H1 (cell line): Measurements from ENCODE around the gene NLRP3. TPM values are rescaled to one million over a fixed set of nuclear protein-coding genes. Genes with fewer than 3 reads are reported as not detected.

Source experiments
- CTCF ChIA-PET: fragments of 300-600 bp; sonication (Branson Sonifier 250); formaldehyde crosslinking; loops from one replicate; lab custom pipeline; 2021; ENCODE audit not compliant: partially characterized antibody; lab: Charles Lee
- POLR2A ChIA-PET: fragments of 300-600 bp; sonication (Branson Sonifier 250); formaldehyde crosslinking; loops from one replicate; lab custom pipeline; 2021; ENCODE audit warnings: inconsistent platforms; ENCODE audit not compliant: partially characterized antibody; lab: Charles Lee
- DNase-seq, 2 experiments: peaks; one replicate each; pipeline versions ENCODE4 v3.0.0 to v3.0.0-alpha.2; 2010 to 2022; ENCODE audit warnings: low spot score in 2 of 2, low read depth in 1 of 2, mixed read lengths in 1 of 2
- FAIRE-seq: peaks from 2 replicates; lab custom pipeline; 2011; peaks lifted over from hg19 to GRCh38; lab: Jason Lieb, UNC
- H2AFZ ChIP-seq: 2 replicates; pipeline ENCODE4 v1.8.1; 2012; ENCODE audit warnings: low read length, inconsistent platforms
- H2AK5ac ChIP-seq: 2 replicates; pipeline ENCODE4 v1.6.1; 2013; ENCODE audit warnings: low read depth, low read length
- H2BK120ac ChIP-seq: replicated peaks from 2 replicates; pipeline ENCODE3; 2013; ENCODE audit warnings: low read depth, low read length, inconsistent platforms
- H2BK12ac ChIP-seq: 2 replicates; pipeline ENCODE4 v1.6.1; 2013; ENCODE audit warnings: low read depth, low read length
- H2BK15ac ChIP-seq: 2 replicates; pipeline ENCODE4 v1.6.1; 2013; ENCODE audit warnings: low read length
- H2BK20ac ChIP-seq: 2 replicates; pipeline ENCODE4 v1.6.1; 2013; ENCODE audit warnings: low read length
- H2BK5ac ChIP-seq: 2 replicates; pipeline ENCODE4 v1.6.1; 2013; ENCODE audit warnings: low read depth, low read length
- H3K14ac ChIP-seq: 2 replicates; pipeline ENCODE4 v1.6.1; 2013; ENCODE audit warnings: inconsistent platforms; ENCODE audit not compliant: insufficient read length
- H3K18ac ChIP-seq: 2 replicates; pipeline ENCODE4 v1.6.1; 2013; ENCODE audit warnings: low read length; ENCODE audit errors: extremely low read depth
- H3K23ac ChIP-seq: 2 replicates; pipeline ENCODE4 v1.6.1; 2013; ENCODE audit warnings: inconsistent platforms; ENCODE audit not compliant: insufficient read length
- H3K23me2 ChIP-seq: 2 replicates; pipeline ENCODE4 v1.6.1; 2013; ENCODE audit warnings: low read depth, low read length
- H3K27ac ChIP-seq: 2 replicates; pipeline ENCODE4 v1.6.1; 2011; ENCODE audit warnings: low read depth, low read length, inconsistent platforms
- H3K27me3 ChIP-seq, 4 experiments: replicated peaks in 1 of 4; 1 replicate in 1 of 4; 2 replicates in 3 of 4; pipeline versions ENCODE4 v1.6.1 to v1.8.1; 2011 to 2013; ENCODE audit warnings: low read length in 3 of 4, mild to moderate bottlenecking in 3 of 4, inconsistent platforms in 2 of 4, mixed read lengths in 2 of 4, moderate library complexity in 1 of 4; ENCODE audit not compliant: control insufficient read depth in 3 of 4, insufficient read depth in 3 of 4; ENCODE audit errors: extremely low read depth in 1 of 4
- H3K36me3 ChIP-seq, 4 experiments: 2 replicates each; pipeline versions ENCODE4 v1.6.1 to v1.8.1; 2011 to 2013; ENCODE audit warnings: mild to moderate bottlenecking in 4 of 4, low read length in 3 of 4, moderate library complexity in 2 of 4, control low read depth in 1 of 4, inconsistent platforms in 1 of 4; ENCODE audit not compliant: insufficient read depth in 4 of 4, control insufficient read depth in 2 of 4
- H3K4ac ChIP-seq: replicated peaks from 2 replicates; pipeline ENCODE3; 2013; ENCODE audit warnings: low read length, low read depth, mixed read lengths, inconsistent platforms; ENCODE audit not compliant: insufficient read length
- H3K4me1 ChIP-seq, 4 experiments: replicated peaks in 1 of 4; 1 replicate in 1 of 4; 2 replicates in 3 of 4; pipeline versions ENCODE4 v1.6.1 to v1.8.1; 2011 to 2013; ENCODE audit warnings: low read length in 3 of 4, inconsistent platforms in 2 of 4, mixed read lengths in 1 of 4; ENCODE audit not compliant: insufficient read depth in 4 of 4, control insufficient read depth in 3 of 4
- H3K4me2 ChIP-seq, 2 experiments: 2 replicates each; pipeline versions ENCODE4 v1.6.1 to v1.8.1; 2011 to 2013; ENCODE audit warnings: low read depth in 2 of 2, low read length in 2 of 2, control low read depth in 1 of 2, inconsistent platforms in 1 of 2, mild to moderate bottlenecking in 1 of 2; ENCODE audit not compliant: insufficient read depth in 1 of 2
- H3K4me3 ChIP-seq, 4 experiments: fragments of 200-600, 300-600 bp in 1 of 4; sonication (generic), shearing (Covaris generic), sonication (Bioruptor Twin) in 1 of 4; 2 replicates each; pipeline versions ENCODE4 v1.5.1 to v1.8.1; 2011 to 2016; ENCODE audit warnings: low read length in 4 of 4, low read depth in 3 of 4, control low read depth in 2 of 4, inconsistent platforms in 2 of 4, mild to moderate bottlenecking in 2 of 4, mixed read lengths in 1 of 4, moderate library complexity in 1 of 4; ENCODE audit not compliant: insufficient read depth in 2 of 4; ENCODE audit errors: extremely low read depth in 1 of 4
- H3K56ac ChIP-seq: replicated peaks from 2 replicates; pipeline ENCODE3; 2013; ENCODE audit warnings: low read depth, mild to moderate bottlenecking, mixed read lengths, low read length, inconsistent platforms; ENCODE audit not compliant: insufficient read length
- H3K79me1 ChIP-seq: 2 replicates; pipeline ENCODE4 v1.6.1; 2013; ENCODE audit warnings: low read depth, low read length, control low read depth
- H3K79me2 ChIP-seq, 2 experiments: 2 replicates each; pipeline versions ENCODE4 v1.6.1 to v1.8.1; 2012 to 2013; ENCODE audit warnings: low read length in 2 of 2, mild to moderate bottlenecking in 2 of 2, inconsistent platforms in 1 of 2; ENCODE audit not compliant: insufficient read depth in 2 of 2, control insufficient read depth in 1 of 2
- H3K9ac ChIP-seq, 4 experiments: replicated peaks in 1 of 4; 1 replicate in 1 of 4; 2 replicates in 3 of 4; pipeline versions ENCODE4 v1.6.1 to v1.8.1; 2011 to 2013; ENCODE audit warnings: low read depth in 3 of 4, low read length in 3 of 4, control low read depth in 2 of 4, mild to moderate bottlenecking in 2 of 4, moderate library complexity in 2 of 4, inconsistent platforms in 1 of 4; ENCODE audit errors: extremely low read depth in 1 of 4
- H3K9me3 ChIP-seq, 2 experiments: 2 replicates each; pipeline versions ENCODE4 v1.6.1 to v1.8.1; 2012 to 2013; ENCODE audit warnings: mild to moderate bottlenecking in 2 of 2, moderate library complexity in 2 of 2, control low read depth in 1 of 2, inconsistent platforms in 1 of 2, low read depth in 1 of 2, low read length in 1 of 2, mixed read lengths in 1 of 2; ENCODE audit not compliant: insufficient read depth in 2 of 2
- H4K20me1 ChIP-seq, 2 experiments: replicated peaks in 1 of 2; 2 replicates each; pipeline versions ENCODE3 to v1.8.1; 2011 to 2013; ENCODE audit warnings: inconsistent platforms in 2 of 2, low read length in 2 of 2, mild to moderate bottlenecking in 1 of 2; ENCODE audit not compliant: insufficient read depth in 2 of 2, control insufficient read depth in 1 of 2
- H4K5ac ChIP-seq: 2 replicates; pipeline ENCODE4 v1.6.1; 2013; ENCODE audit warnings: low read length, low read depth, mixed read lengths, inconsistent platforms; ENCODE audit not compliant: insufficient read length
- H4K8ac ChIP-seq: 2 replicates; pipeline ENCODE4 v1.8.0; 2013; ENCODE audit warnings: mild to moderate bottlenecking, moderate library complexity, low read length, inconsistent platforms; ENCODE audit not compliant: insufficient read depth; ENCODE audit errors: extremely low read depth
- H4K91ac ChIP-seq: replicated peaks from 2 replicates; pipeline ENCODE3; 2013; ENCODE audit warnings: low read length, mixed read lengths, inconsistent platforms; ENCODE audit not compliant: insufficient read length
- HDAC2 ChIP-seq, 2 experiments: fragments of 300-600 bp in 1 of 2; sonication (generic) in 1 of 2; IDR thresholded peaks; 2 replicates each; pipeline ENCODE4 v1.6.1; 2011 to 2012; ENCODE audit warnings: low read depth in 2 of 2, low read length in 2 of 2, mild to moderate bottlenecking in 2 of 2, moderate library complexity in 2 of 2, borderline replicate concordance in 1 of 2, inconsistent platforms in 1 of 2
- KDM4A ChIP-seq: IDR thresholded peaks from one replicate; pipeline ENCODE4 v1.7.1; 2012; ENCODE audit warnings: low read depth, mild to moderate bottlenecking, moderate library complexity, low read length, inconsistent platforms; ENCODE audit not compliant: severe bottlenecking
- RAD21 ChIP-seq, 2 experiments: IDR thresholded peaks in 1 of 2; conservative IDR thresholded peaks in 1 of 2; 2 replicates each; pipeline ENCODE4 v1.6.1; 2011; ENCODE audit warnings: low read depth in 2 of 2, low read length in 2 of 2, improper control_type of control experiment in 1 of 2, inconsistent platforms in 1 of 2, mild to moderate bottlenecking in 1 of 2, moderate library complexity in 1 of 2
- ZNF274 ChIP-seq: IDR thresholded peaks from 2 replicates; pipeline ENCODE4 v1.7.0; 2012; ENCODE audit warnings: low read length, borderline replicate concordance; ENCODE audit errors: extremely low read depth
- WGBS, 2 experiments: shearing (Covaris generic) in 1 of 2; methylation state at CpG; one replicate each; pipeline versions ENCODE4 v1.1.6 to v1.1.7; 2013 to 2015; ENCODE audit warnings: low lambda C conversion rate in 2 of 2, mixed read lengths in 2 of 2, inconsistent platforms in 1 of 2, low coverage in 1 of 2, missing lambda C conversion rate in 1 of 2; ENCODE audit not compliant: insufficient replicate concordance in 2 of 2, insufficient coverage in 1 of 2, insufficient read length in 1 of 2; ENCODE audit errors: extremely low coverage in 1 of 2, missing lambda C conversion rate in 1 of 2; 5-methylcytosine and 5-hydroxymethylcytosine counted together
- polyA plus RNA-seq, 7 experiments: library from polyadenylated mRNA; depleted of rRNA in 3 of 7; stranded (reverse) in 5 of 7; unstranded in 2 of 7; fragments of >200 nt in 5 of 7; fragments of 200-250 nt in 2 of 7; gene quantifications; 1 replicate in 5 of 7; 2 replicates in 1 of 7; 4 replicates in 1 of 7; pipeline versions ENCODE4 v1.2.1 to v1.2.3, GENCODE V29; 2011 to 2013; ENCODE audit warnings: missing spikeins in 2 of 7, mixed read lengths in 2 of 7
- total RNA-seq: library from RNA; stranded (reverse); fragmentation: NEBNext Ultra II Directional; extraction: Animal tissue kit (Norgen Biotek cat#: 25700); gene quantifications from 2 replicates; pipeline ENCODE4 v1.2.1, GENCODE V29; 2021
- TF ChIP-seq, protein P1 (sequence below), 3 experiments: IDR thresholded peaks; 1 replicate in 2 of 3; 2 replicates in 1 of 3; pipeline versions ENCODE4 v1.5.1 to v1.6.1; 2011; ENCODE audit warnings: low read length in 3 of 3, mild to moderate bottlenecking in 3 of 3, inconsistent platforms in 2 of 3, low read depth in 1 of 3, moderate library complexity in 1 of 3; ENCODE audit not compliant: insufficient read depth in 1 of 3; ENCODE audit errors: control extremely low read depth in 1 of 3

NLRP3 gene
- total and polyA plus RNA-seq, 2 of the 8 experiments (the other 6 are each of a cell fraction or from before 2014, with no cell fraction given): 0.05 to 0.19 TPM

GRCh38 chr1:247452447-247453039 lies 36.6 kb downstream of the NLRP3 start:
- H2BK12ac ChIP-seq: no peak overlapping the region
- H3K4ac ChIP-seq: no peak overlapping the region
- H3K18ac ChIP-seq: no peak overlapping the region
- ChIA-PET CTCF (interaction anchor here (0.6 to 1.8 kb wide), 7 partner anchors 8 to 478 kb away, joined by 3 to 10 read pairs (median 3); no protein-coding TSS in a partner anchor), POLR2A (no interaction called here)
- no peak for TF ChIP-seq KDM4A
- TF ChIP-seq ZNF274: no peak
- TF ChIP-seq HDAC2 (IDR thresholded peaks at IDR 0.05; ENCODE audit: borderline replicate concordance in 1 of 2, low read depth in 2 of 2, low read length in 2 of 2): no peak
- TF ChIP-seq RAD21 (IDR thresholded peaks at IDR 0.05 in 1 of 2, conservative IDR thresholded peaks at IDR 0.05 in 1 of 2; ENCODE audit: low read depth in 2 of 2, low read length in 2 of 2): peak; percentile 24 to 48; a peak in 3 of 4 replicates
- TF ChIP-seq, protein P1, sequence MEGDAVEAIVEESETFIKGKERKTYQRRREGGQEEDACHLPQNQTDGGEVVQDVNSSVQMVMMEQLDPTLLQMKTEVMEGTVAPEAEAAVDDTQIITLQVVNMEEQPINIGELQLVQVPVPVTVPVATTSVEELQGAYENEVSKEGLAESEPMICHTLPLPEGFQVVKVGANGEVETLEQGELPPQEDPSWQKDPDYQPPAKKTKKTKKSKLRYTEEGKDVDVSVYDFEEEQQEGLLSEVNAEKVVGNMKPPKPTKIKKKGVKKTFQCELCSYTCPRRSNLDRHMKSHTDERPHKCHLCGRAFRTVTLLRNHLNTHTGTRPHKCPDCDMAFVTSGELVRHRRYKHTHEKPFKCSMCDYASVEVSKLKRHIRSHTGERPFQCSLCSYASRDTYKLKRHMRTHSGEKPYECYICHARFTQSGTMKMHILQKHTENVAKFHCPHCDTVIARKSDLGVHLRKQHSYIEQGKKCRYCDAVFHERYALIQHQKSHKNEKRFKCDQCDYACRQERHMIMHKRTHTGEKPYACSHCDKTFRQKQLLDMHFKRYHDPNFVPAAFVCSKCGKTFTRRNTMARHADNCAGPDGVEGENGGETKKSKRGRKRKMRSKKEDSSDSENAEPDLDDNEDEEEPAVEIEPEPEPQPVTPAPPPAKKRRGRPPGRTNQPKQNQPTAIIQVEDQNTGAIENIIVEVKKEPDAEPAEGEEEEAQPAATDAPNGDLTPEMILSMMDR (IDR thresholded peaks at IDR 0.05; ENCODE audit: control extremely low read depth in 1 of 3, insufficient read depth in 1 of 3, low read depth in 1 of 3, low read length in 3 of 3): peak in 1 of 3 experiments; percentile 21; a peak in 2 of 4 replicates
- FAIRE-seq (no peak), DNase-seq (no peak)
- no peak overlapping the region for H3K9ac ChIP-seq
- H2AFZ ChIP-seq: no peak overlapping the region
- no peaks in the 10 kb centered on the region for H3K27me3 ChIP-seq
- H3K36me3 ChIP-seq: no peaks in the 10 kb centered on the region
- H3K79me1 ChIP-seq: no peaks in the 10 kb centered on the region
- no peak overlapping the region for H3K27ac ChIP-seq
- no peak overlapping the region for H3K14ac ChIP-seq
- H3K56ac ChIP-seq: no peak overlapping the region
- H2BK15ac ChIP-seq: no peak overlapping the region
- H3K79me2 ChIP-seq: no peaks in the 10 kb centered on the region
- H4K5ac ChIP-seq: no peak overlapping the region
- H3K23ac ChIP-seq: no peak overlapping the region
- H3K4me1 ChIP-seq: peaks cover 0 to 7% (median 1%) of the 10 kb centered on the region in 4 experiments; a peak in 3 of 7 replicates
- H2BK120ac ChIP-seq: no peak overlapping the region
- H4K8ac ChIP-seq: no peak overlapping the region
- H3K4me3 ChIP-seq: no peak overlapping the region
- H2BK5ac ChIP-seq: no peak overlapping the region
- no peaks in the 10 kb centered on the region for H3K9me3 ChIP-seq
- WGBS, 2 experiments: 90% methylated on average over 11 of the region's 12 CpGs; no CpG with 5 or more reads in 1 of the 2 experiments
- peaks cover 2% of the 10 kb centered on the region for H3K23me2 ChIP-seq
- H2AK5ac ChIP-seq: no peak overlapping the region
- no peak overlapping the region for H2BK20ac ChIP-seq
- no peak overlapping the region for H4K91ac ChIP-seq
- H4K20me1 ChIP-seq: peaks cover 0 to 2% of the 10 kb centered on the region in 2 experiments
- no peak overlapping the region for H3K4me2 ChIP-seq
